ENCODE results near the gene OPCML. TPM values are rescaled to one million over a fixed set of nuclear protein-coding genes. Genes with fewer than 3 reads are reported as not detected.

The OPCML gene
- polyA plus RNA-seq, 1 donor (not counting 4 experiments of a cell fraction or from before 2014, with no cell fraction given): 0.04 TPM

DNA sequence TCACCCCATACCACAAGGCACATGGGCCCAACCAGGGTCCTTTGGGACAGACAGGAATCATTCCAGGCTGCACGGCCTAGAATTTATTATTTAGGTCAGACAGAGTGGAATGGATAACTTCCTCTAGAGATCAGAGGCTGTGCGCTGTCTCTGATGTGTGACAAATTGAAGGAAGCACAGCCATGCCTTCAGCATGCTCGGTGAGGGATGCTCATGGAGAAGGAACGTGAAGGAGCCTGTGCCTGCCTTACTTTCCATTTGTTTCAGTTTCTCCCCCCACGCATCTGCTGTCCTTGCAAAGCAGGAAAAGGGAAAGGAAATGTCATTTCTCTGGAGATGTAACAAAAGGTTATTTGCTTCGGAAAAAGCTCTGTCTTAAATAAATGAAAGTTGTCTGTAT is 644.1 kb downstream of the OPCML start:
- no peaks in the 10 kb centered on the region for H3K4me1 ChIP-seq (ENCODE audit: control insufficient read depth, extremely low read depth, insufficient read depth, low read length)
- H3K4me3 ChIP-seq (ENCODE audit: control insufficient read depth in 2 of 3, extremely low read depth in 1 of 3, insufficient read depth in 2 of 3, low read depth in 1 of 3, low read length in 3 of 3): no peak overlapping the region
- H3K79me2 ChIP-seq (ENCODE audit: control insufficient read depth, insufficient read depth, low read length): no peaks in the 10 kb centered on the region
- no peak overlapping the region for H3K9ac ChIP-seq (ENCODE audit: control insufficient read depth, extremely low read depth, insufficient read depth, low read length)
- TF ChIP-seq, protein P1, sequence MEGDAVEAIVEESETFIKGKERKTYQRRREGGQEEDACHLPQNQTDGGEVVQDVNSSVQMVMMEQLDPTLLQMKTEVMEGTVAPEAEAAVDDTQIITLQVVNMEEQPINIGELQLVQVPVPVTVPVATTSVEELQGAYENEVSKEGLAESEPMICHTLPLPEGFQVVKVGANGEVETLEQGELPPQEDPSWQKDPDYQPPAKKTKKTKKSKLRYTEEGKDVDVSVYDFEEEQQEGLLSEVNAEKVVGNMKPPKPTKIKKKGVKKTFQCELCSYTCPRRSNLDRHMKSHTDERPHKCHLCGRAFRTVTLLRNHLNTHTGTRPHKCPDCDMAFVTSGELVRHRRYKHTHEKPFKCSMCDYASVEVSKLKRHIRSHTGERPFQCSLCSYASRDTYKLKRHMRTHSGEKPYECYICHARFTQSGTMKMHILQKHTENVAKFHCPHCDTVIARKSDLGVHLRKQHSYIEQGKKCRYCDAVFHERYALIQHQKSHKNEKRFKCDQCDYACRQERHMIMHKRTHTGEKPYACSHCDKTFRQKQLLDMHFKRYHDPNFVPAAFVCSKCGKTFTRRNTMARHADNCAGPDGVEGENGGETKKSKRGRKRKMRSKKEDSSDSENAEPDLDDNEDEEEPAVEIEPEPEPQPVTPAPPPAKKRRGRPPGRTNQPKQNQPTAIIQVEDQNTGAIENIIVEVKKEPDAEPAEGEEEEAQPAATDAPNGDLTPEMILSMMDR (optimal IDR thresholded peaks at IDR 0.05 in 1 of 3, IDR thresholded peaks at IDR 0.05 in 1 of 3, conservative IDR thresholded peaks at IDR 0.05 in 1 of 3; ENCODE audit: extremely low read depth in 1 of 3, insufficient read depth in 2 of 3, low read length in 3 of 3): no peak
- no peak for TF ChIP-seq EZH2 (IDR thresholded peaks at IDR 0.05; ENCODE audit: low read length)
- no peaks in the 10 kb centered on the region for H3K9me3 ChIP-seq (ENCODE audit: control insufficient read depth, low read depth, low read length)
- H3K27ac ChIP-seq (ENCODE audit: control insufficient read depth, insufficient read depth, low read length): no peak overlapping the region
- no peak for FAIRE-seq
- DNase-seq (ENCODE audit: low read depth, low spot score): no peak
- H3K9me1 ChIP-seq (ENCODE audit: control insufficient read depth, extremely low read depth, insufficient read depth, low read length): no peaks in the 10 kb centered on the region
- H4K20me1 ChIP-seq (ENCODE audit: control insufficient read depth, extremely low read depth, insufficient read depth, low read length): no peaks in the 10 kb centered on the region
- H2AFZ ChIP-seq (ENCODE audit: control insufficient read depth, low read length): no peak overlapping the region
- H3K36me3 ChIP-seq (ENCODE audit: control insufficient read depth in 2 of 2, extremely low read depth in 1 of 2, insufficient read depth in 2 of 2, low read length in 2 of 2): no peaks in the 10 kb centered on the region
- H3K27me3 ChIP-seq (ENCODE audit: control insufficient read depth, extremely low read depth, insufficient read depth, low read length): no peaks in the 10 kb centered on the region
- dilution Hi-C loops (cut with MboI; ENCODE audit: extremely low pct_ligation_motif_present, low sequenced_read_pairs): no loop called here
- no peak overlapping the region for H3K4me2 ChIP-seq (ENCODE audit: control insufficient read depth, extremely low read depth, insufficient read depth, low read depth, low read length)

DNA sequence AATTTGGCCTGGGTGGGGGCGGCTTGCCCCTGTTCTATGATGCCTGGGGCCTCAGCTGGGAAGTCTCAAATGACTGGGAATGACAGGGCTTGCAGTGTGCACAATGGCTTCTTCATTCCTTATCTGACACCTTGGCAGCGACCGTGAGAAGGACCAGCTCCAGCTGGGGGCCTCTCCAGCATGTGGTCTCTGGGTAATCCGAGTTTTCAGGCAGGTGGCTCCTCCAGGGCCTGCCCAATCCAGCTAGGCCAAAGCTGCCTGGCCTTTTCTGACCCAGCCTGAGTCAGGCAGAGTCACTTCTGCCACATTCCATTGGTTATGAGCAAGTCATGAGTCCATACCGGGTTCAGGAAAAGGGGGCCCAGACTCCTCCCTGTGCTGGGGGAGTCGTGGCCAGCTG is 646.0 kb downstream of the OPCML start:
- H3K9ac ChIP-seq (ENCODE audit: control insufficient read depth, extremely low read depth, insufficient read depth, low read length): no peak overlapping the region
- H3K4me3 ChIP-seq (ENCODE audit: control insufficient read depth in 2 of 3, extremely low read depth in 1 of 3, insufficient read depth in 2 of 3, low read depth in 1 of 3, low read length in 3 of 3): no peak overlapping the region
- no peaks in the 10 kb centered on the region for H3K27me3 ChIP-seq (ENCODE audit: control insufficient read depth, extremely low read depth, insufficient read depth, low read length)
- no peaks in the 10 kb centered on the region for H3K79me2 ChIP-seq (ENCODE audit: control insufficient read depth, insufficient read depth, low read length)
- no peaks in the 10 kb centered on the region for H4K20me1 ChIP-seq (ENCODE audit: control insufficient read depth, extremely low read depth, insufficient read depth, low read length)
- no peaks in the 10 kb centered on the region for H3K9me1 ChIP-seq (ENCODE audit: control insufficient read depth, extremely low read depth, insufficient read depth, low read length)
- FAIRE-seq (no peak), DNase-seq (ENCODE audit: low read depth, low spot score) (no peak)
- dilution Hi-C loops (cut with MboI; ENCODE audit: extremely low pct_ligation_motif_present, low sequenced_read_pairs): no loop called here
- H2AFZ ChIP-seq (ENCODE audit: control insufficient read depth, low read length): no peak overlapping the region
- no peak overlapping the region for H3K4me2 ChIP-seq (ENCODE audit: control insufficient read depth, extremely low read depth, insufficient read depth, low read depth, low read length)
- TF ChIP-seq EZH2 (IDR thresholded peaks at IDR 0.05; ENCODE audit: low read length): no peak
- TF ChIP-seq, protein P1 (optimal IDR thresholded peaks at IDR 0.05 in 1 of 3, IDR thresholded peaks at IDR 0.05 in 1 of 3, conservative IDR thresholded peaks at IDR 0.05 in 1 of 3; ENCODE audit: extremely low read depth in 1 of 3, insufficient read depth in 2 of 3, low read length in 3 of 3): no peak
- no peaks in the 10 kb centered on the region for H3K36me3 ChIP-seq (ENCODE audit: control insufficient read depth in 2 of 2, extremely low read depth in 1 of 2, insufficient read depth in 2 of 2, low read length in 2 of 2)
- H3K9me3 ChIP-seq (ENCODE audit: control insufficient read depth, low read depth, low read length): no peaks in the 10 kb centered on the region
- H3K27ac ChIP-seq (ENCODE audit: control insufficient read depth, insufficient read depth, low read length): no peak overlapping the region
- no peaks in the 10 kb centered on the region for H3K4me1 ChIP-seq (ENCODE audit: control insufficient read depth, extremely low read depth, insufficient read depth, low read length)

Data from keratinocyte (primary cell).